Measurements from ENCODE around the gene MAP2K2. TPM values are rescaled to one million over a fixed set of nuclear protein-coding genes. Genes with fewer than 3 reads are reported as not detected.

Gene MAP2K2
- total RNA-seq, 1 experiment from 2014 or later = 185 TPM

- intact Hi-C loops (cut with micrococcal nuclease; ENCODE audit: unreplicated experiment) = no loop called here
Observed at GRCh38 chr19:4067396-4068046, 56.4 kb downstream of the MAP2K2 start.

GRCh38 chr19:4066682-4067395 lies 57.1 kb downstream of the MAP2K2 start, which contains the start of gene ZBTB7A:
TSS of gene ZBTB7A (minus strand) at chr19:4066899. CDS start at chr19:4055232, 11,667 bp downstream.
- BruUV-seq (replicated peaks) = no TSS peak
- H3K36me3 ChIP-seq (ENCODE audit: insufficient read depth, low read length, poor library complexity, severe bottlenecking) = peaks cover 3% of the 10 kb centered on the region
- H3K4me3 ChIP-seq (ENCODE audit: low read depth, low read length, poor library complexity, severe bottlenecking) = peak within 1 kb of the TSS; percentile 90
- H3K9me3 ChIP-seq (ENCODE audit: low read depth, low read length, poor library complexity, severe bottlenecking) = no peaks in the 10 kb centered on the region
- ChIA-PET POLR2A (ENCODE audit: low non-redundant PET) (interaction anchor here (0.6 kb wide), 2 partner anchors 81 to 315 kb away, joined by 5 to 6 read pairs; no protein-coding TSS in a partner anchor), CTCF (interaction anchor here (0.9 to 1.4 kb wide), 3 partner anchors 15 to 79 kb away, joined by 3 to 11 read pairs (median 4); no protein-coding TSS in a partner anchor)
- H3K27me3 ChIP-seq (replicated peaks; ENCODE audit: insufficient read depth, low read depth, low read length, poor library complexity) = no peaks in the 10 kb centered on the region
- peak; percentile 82 for DNase-seq (ENCODE audit: low spot score)
- intact Hi-C loops (cut with micrococcal nuclease; ENCODE audit: unreplicated experiment) = no loop called here
- peaks cover 11% of the 10 kb centered on the region for H3K4me1 ChIP-seq (ENCODE audit: insufficient read depth, low read length, poor library complexity, severe bottlenecking)
- H3K27ac ChIP-seq (ENCODE audit: low read depth, low read length, poor library complexity, severe bottlenecking) = peak within 1 kb of the TSS; percentile 95
- TF ChIP-seq CTCF (conservative IDR thresholded peaks at IDR 0.05; ENCODE audit: low read depth, low read length) (no peak), EZH2 (IDR thresholded peaks at IDR 0.05; ENCODE audit: borderline replicate concordance, low read depth, low read length, poor library complexity, severe bottlenecking) (no peak)

More at GRCh38 chr19:4067396-4068046, 56.4 kb downstream of the MAP2K2 start:
- Histone ChIP-seq H3K36me3 (ENCODE audit: insufficient read depth, low read length, poor library complexity, severe bottlenecking) (peaks cover 1% of the 10 kb centered on the region), H3K9me3 (ENCODE audit: low read depth, low read length, poor library complexity, severe bottlenecking) (no peaks in the 10 kb centered on the region), H3K4me3 (ENCODE audit: low read depth, low read length, poor library complexity, severe bottlenecking) (peak overlapping the region; percentile 86), H3K27me3 (replicated peaks; ENCODE audit: insufficient read depth, low read depth, low read length, poor library complexity) (no peaks in the 10 kb centered on the region), H3K27ac (ENCODE audit: low read depth, low read length, poor library complexity, severe bottlenecking) (peak overlapping the region; percentile 95), H3K4me1 (ENCODE audit: insufficient read depth, low read length, poor library complexity, severe bottlenecking) (peaks cover 11% of the 10 kb centered on the region)
- no peak for TF ChIP-seq EZH2 (IDR thresholded peaks at IDR 0.05; ENCODE audit: borderline replicate concordance, low read depth, low read length, poor library complexity, severe bottlenecking)
- no peak for TF ChIP-seq CTCF (conservative IDR thresholded peaks at IDR 0.05; ENCODE audit: low read depth, low read length)
- no TSS peak for BruUV-seq (replicated peaks)
- DNase-seq (ENCODE audit: low spot score) = peak; percentile 59
- CTCF ChIA-PET = no interaction called here
- POLR2A ChIA-PET (ENCODE audit: low non-redundant PET) = interaction anchor here (0.6 kb wide), 1 partner anchor 314 kb away, joined by 6 read pairs; no protein-coding TSS in a partner anchor

- POLR2A ChIA-PET (ENCODE audit: low non-redundant PET) = interaction anchor here (0.6 kb wide), 1 partner anchor 80 kb away, joined by 6 read pairs; no protein-coding TSS in a partner anchor
- intact Hi-C loops (cut with micrococcal nuclease; ENCODE audit: unreplicated experiment) = no loop called here
- H3K36me3 ChIP-seq (ENCODE audit: insufficient read depth, low read length, poor library complexity, severe bottlenecking) = peaks cover 3% of the 10 kb centered on the region
- DNase-seq (ENCODE audit: low spot score) = no peak
- no TSS peak for BruUV-seq (replicated peaks)
- CTCF ChIA-PET = interaction anchor here (0.9 to 1.4 kb wide), 3 partner anchors 15 to 79 kb away, joined by 3 to 11 read pairs (median 4); no protein-coding TSS in a partner anchor
- peak overlapping the region; percentile 95 for H3K27ac ChIP-seq (ENCODE audit: low read depth, low read length, poor library complexity, severe bottlenecking)
- TF ChIP-seq CTCF (conservative IDR thresholded peaks at IDR 0.05; ENCODE audit: low read depth, low read length) (no peak), EZH2 (IDR thresholded peaks at IDR 0.05; ENCODE audit: borderline replicate concordance, low read depth, low read length, poor library complexity, severe bottlenecking) (no peak)
- H3K4me1 ChIP-seq (ENCODE audit: insufficient read depth, low read length, poor library complexity, severe bottlenecking) = peaks cover 11% of the 10 kb centered on the region
- H3K27me3 ChIP-seq (replicated peaks; ENCODE audit: insufficient read depth, low read depth, low read length, poor library complexity) = no peaks in the 10 kb centered on the region
- H3K4me3 ChIP-seq (ENCODE audit: low read depth, low read length, poor library complexity, severe bottlenecking) = peak overlapping the region; percentile 86
- no peaks in the 10 kb centered on the region for H3K9me3 ChIP-seq (ENCODE audit: low read depth, low read length, poor library complexity, severe bottlenecking)
Observed at GRCh38 chr19:4066176-4066606, 57.7 kb downstream of the MAP2K2 start.
